SK-MEL-5 (cell line): ENCODE data around the gene ATP6V0C. TPM values are rescaled to one million over a fixed set of nuclear protein-coding genes. Genes with fewer than 3 reads are reported as not detected.
"Not testable (repeated sequence)": the region's sequence is repeated elsewhere in the genome, so short reads cannot be mapped to it uniquely, and the experiment has no call there.

ENCODE experiments used
- DNase-seq: peaks from one replicate; pipeline ENCODE4 v3.0.0-alpha.2; 2016; ENCODE audit warnings: low read depth, low spot score
- in situ Hi-C: cut with HindIII; loops from 2 replicates; pipeline ENCODE4 v1.10.0; 2016; ENCODE audit warnings: low sequenced_read_pairs, high pct_unique_total_duplicates, low pct_unique_long_range_greater_than_20kb
- total RNA-seq: library from RNA; depleted of rRNA; stranded (reverse); fragments of >200 nt; shearing (Covaris generic); gene quantifications from 2 replicates; pipeline ENCODE4 v1.2.3, GENCODE V29; 2014

The ATP6V0C gene
- total RNA-seq, 1 experiment from 2014 or later: 77.8 TPM

- in situ Hi-C loops: no loop called here
These were observed 17.6 kb downstream of the ATP6V0C start, which contains the start of gene CEMP1 for GRCh38 chr16:2531371-2531695. TSS of gene CEMP1 (minus strand) at chr16:2531408. CDS start at chr16:2531073, 335 bp downstream.

GRCh38 chr16:2531696-2532493 is 18.1 kb downstream of the ATP6V0C start:
- in situ Hi-C loops: no loop called here

More at GRCh38 chr16:2531371-2531695, 17.6 kb downstream of the ATP6V0C start, which contains the start of gene CEMP1:
- DNase-seq: no peak

GRCh38 chr16:2532494-2533141 is 18.9 kb downstream of the ATP6V0C start:
- in situ Hi-C loops: no loop called here
- peak; percentile 44 for DNase-seq

More at GRCh38 chr16:2531696-2532493, 18.1 kb downstream of the ATP6V0C start:
- peak; percentile 97 for DNase-seq

- in situ Hi-C loops, DNase-seq: not testable (repeated sequence)
These were observed 19.5 kb downstream of the ATP6V0C start for GRCh38 chr16:2533142-2533755.

GRCh38 chr16:2533912-2534311 is 20.2 kb downstream of the ATP6V0C start:
- in situ Hi-C loops: no loop called here
- no peak for DNase-seq

- DNase-seq, in situ Hi-C loops: not testable (repeated sequence)
These were observed 20.6 kb downstream of the ATP6V0C start for GRCh38 chr16:2534335-2534734.

- no peak for DNase-seq
These were observed 21.9 kb downstream of the ATP6V0C start for GRCh38 chr16:2535625-2536013.

GRCh38 chr16:2537451-2538379 is 24.0 kb downstream of the ATP6V0C start, which contains the start of gene PDPK1:
TSS of gene PDPK1 (plus strand) at chr16:2538021. CDS start at chr16:2538113, 92 bp downstream.
- in situ Hi-C loops: no loop called here
- DNase-seq: peak; percentile 92

More at GRCh38 chr16:2535625-2536013, 21.9 kb downstream of the ATP6V0C start:
- in situ Hi-C loops: no loop called here

GRCh38 chr16:2539192-2539844 is 25.6 kb downstream of the ATP6V0C start:
- in situ Hi-C loops, DNase-seq: not testable (repeated sequence)

- in situ Hi-C loops: not testable (repeated sequence)
- DNase-seq: peak; percentile 42
These were observed 26.2 kb downstream of the ATP6V0C start for GRCh38 chr16:2539845-2540458.

- DNase-seq, in situ Hi-C loops: not testable (repeated sequence)
These were observed 27.2 kb downstream of the ATP6V0C start for GRCh38 chr16:2540912-2541311.

GRCh38 chr16:2541409-2541808 is 27.7 kb downstream of the ATP6V0C start:
- DNase-seq, in situ Hi-C loops: not testable (repeated sequence)

- in situ Hi-C loops, DNase-seq: not testable (repeated sequence)
These were observed 30.0 kb downstream of the ATP6V0C start for GRCh38 chr16:2543771-2544170.

GRCh38 chr16:2550283-2550878 is 36.6 kb downstream of the ATP6V0C start:
- in situ Hi-C loops, DNase-seq: not testable (repeated sequence)

- in situ Hi-C loops: not testable (repeated sequence)
- DNase-seq: peak; percentile 44
These were observed 37.7 kb downstream of the ATP6V0C start for GRCh38 chr16:2551420-2551889.
